Fibroblast of lung (primary cell): Measurements from ENCODE around the gene KCND2.

Experiments used
- EZH2 ChIP-seq: IDR thresholded peaks from 2 replicates; pipeline ENCODE4 v1.5.1; 2012; ENCODE audit warnings: low read length, control low read depth, mild to moderate bottlenecking; ENCODE audit errors: missing control alignments
- TF ChIP-seq, protein P1 (sequence below), 2 donors: IDR thresholded peaks in 1 of 2; conservative IDR thresholded peaks in 1 of 2; 1 replicate in 1 of 2; 2 replicates in 1 of 2; pipeline ENCODE4 v1.5.1; 2011 to 2012; ENCODE audit warnings: low read length in 2 of 2, control low read depth in 1 of 2, inconsistent platforms in 1 of 2, low read depth in 1 of 2, mild to moderate bottlenecking in 1 of 2

DNA sequence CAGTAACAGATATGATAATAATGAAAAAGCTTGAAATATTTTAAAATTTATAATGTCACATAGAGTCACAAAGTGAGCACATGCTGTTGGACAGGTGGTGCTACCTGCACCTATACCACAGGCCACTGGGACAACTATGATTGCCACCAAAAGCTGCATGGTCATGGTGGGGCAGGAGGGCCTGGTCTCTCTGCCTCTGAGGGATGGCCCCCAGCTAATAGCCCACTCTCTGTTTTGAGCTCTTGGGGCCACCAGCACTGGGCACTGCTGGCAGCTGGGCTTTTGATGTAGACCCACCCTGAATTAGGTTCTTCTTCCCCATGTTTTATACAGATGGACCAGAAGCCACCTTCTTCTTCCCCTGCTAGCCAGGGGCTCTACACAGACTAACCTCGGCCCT, 265.4 kb downstream of the KCND2 start:
- TF ChIP-seq, protein P1, sequence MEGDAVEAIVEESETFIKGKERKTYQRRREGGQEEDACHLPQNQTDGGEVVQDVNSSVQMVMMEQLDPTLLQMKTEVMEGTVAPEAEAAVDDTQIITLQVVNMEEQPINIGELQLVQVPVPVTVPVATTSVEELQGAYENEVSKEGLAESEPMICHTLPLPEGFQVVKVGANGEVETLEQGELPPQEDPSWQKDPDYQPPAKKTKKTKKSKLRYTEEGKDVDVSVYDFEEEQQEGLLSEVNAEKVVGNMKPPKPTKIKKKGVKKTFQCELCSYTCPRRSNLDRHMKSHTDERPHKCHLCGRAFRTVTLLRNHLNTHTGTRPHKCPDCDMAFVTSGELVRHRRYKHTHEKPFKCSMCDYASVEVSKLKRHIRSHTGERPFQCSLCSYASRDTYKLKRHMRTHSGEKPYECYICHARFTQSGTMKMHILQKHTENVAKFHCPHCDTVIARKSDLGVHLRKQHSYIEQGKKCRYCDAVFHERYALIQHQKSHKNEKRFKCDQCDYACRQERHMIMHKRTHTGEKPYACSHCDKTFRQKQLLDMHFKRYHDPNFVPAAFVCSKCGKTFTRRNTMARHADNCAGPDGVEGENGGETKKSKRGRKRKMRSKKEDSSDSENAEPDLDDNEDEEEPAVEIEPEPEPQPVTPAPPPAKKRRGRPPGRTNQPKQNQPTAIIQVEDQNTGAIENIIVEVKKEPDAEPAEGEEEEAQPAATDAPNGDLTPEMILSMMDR (conservative IDR thresholded peaks at IDR 0.05 in 1 of 2, IDR thresholded peaks at IDR 0.05 in 1 of 2; ENCODE audit: low read depth in 1 of 2, low read length in 2 of 2): no peak
- TF ChIP-seq EZH2: no peak
